NB4 (cell line): Measurements from ENCODE around the gene MROH8.

Experiments used
- TF ChIP-seq, protein P1 (sequence below): IDR thresholded peaks from one replicate; pipeline ENCODE4 v1.5.1; 2012; ENCODE audit warnings: low read depth, low read length
- TF ChIP-seq, protein P2 (sequence below): IDR thresholded peaks from 2 replicates; pipeline ENCODE4 v1.6.1; 2011; ENCODE audit warnings: low read depth, low read length

GRCh38 chr20:37200376-37200775, 21.0 kb upstream of the MROH8 start:
- TF ChIP-seq, protein P1, sequence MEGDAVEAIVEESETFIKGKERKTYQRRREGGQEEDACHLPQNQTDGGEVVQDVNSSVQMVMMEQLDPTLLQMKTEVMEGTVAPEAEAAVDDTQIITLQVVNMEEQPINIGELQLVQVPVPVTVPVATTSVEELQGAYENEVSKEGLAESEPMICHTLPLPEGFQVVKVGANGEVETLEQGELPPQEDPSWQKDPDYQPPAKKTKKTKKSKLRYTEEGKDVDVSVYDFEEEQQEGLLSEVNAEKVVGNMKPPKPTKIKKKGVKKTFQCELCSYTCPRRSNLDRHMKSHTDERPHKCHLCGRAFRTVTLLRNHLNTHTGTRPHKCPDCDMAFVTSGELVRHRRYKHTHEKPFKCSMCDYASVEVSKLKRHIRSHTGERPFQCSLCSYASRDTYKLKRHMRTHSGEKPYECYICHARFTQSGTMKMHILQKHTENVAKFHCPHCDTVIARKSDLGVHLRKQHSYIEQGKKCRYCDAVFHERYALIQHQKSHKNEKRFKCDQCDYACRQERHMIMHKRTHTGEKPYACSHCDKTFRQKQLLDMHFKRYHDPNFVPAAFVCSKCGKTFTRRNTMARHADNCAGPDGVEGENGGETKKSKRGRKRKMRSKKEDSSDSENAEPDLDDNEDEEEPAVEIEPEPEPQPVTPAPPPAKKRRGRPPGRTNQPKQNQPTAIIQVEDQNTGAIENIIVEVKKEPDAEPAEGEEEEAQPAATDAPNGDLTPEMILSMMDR: no peak
- TF ChIP-seq, protein P2, sequence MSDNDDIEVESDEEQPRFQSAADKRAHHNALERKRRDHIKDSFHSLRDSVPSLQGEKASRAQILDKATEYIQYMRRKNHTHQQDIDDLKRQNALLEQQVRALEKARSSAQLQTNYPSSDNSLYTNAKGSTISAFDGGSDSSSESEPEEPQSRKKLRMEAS: no peak
